ENCODE data around the gene SLC25A34.

GRCh38 chr1:15737324-15738319 is 1.6 kb downstream of the SLC25A34 start:
- TF ChIP-seq CTCF (conservative IDR thresholded peaks at IDR 0.05; ENCODE audit: low read length), result no peak
- no peak for TF ChIP-seq EZH2phosphoT487 (IDR thresholded peaks at IDR 0.05; ENCODE audit: borderline replicate concordance, low read depth, low read length)
